ENCODE data around the gene OPTC.

OPTC gene

GRCh38 chr1:203486618-203487370, 7.2 kb upstream of the OPTC start (continued):
- no peak for TF ChIP-seq PATZ1 (CRISPR knock-in tag; IDR thresholded peaks at IDR 0.05; ENCODE audit: borderline replicate concordance)
- TF ChIP-seq, protein P1, sequence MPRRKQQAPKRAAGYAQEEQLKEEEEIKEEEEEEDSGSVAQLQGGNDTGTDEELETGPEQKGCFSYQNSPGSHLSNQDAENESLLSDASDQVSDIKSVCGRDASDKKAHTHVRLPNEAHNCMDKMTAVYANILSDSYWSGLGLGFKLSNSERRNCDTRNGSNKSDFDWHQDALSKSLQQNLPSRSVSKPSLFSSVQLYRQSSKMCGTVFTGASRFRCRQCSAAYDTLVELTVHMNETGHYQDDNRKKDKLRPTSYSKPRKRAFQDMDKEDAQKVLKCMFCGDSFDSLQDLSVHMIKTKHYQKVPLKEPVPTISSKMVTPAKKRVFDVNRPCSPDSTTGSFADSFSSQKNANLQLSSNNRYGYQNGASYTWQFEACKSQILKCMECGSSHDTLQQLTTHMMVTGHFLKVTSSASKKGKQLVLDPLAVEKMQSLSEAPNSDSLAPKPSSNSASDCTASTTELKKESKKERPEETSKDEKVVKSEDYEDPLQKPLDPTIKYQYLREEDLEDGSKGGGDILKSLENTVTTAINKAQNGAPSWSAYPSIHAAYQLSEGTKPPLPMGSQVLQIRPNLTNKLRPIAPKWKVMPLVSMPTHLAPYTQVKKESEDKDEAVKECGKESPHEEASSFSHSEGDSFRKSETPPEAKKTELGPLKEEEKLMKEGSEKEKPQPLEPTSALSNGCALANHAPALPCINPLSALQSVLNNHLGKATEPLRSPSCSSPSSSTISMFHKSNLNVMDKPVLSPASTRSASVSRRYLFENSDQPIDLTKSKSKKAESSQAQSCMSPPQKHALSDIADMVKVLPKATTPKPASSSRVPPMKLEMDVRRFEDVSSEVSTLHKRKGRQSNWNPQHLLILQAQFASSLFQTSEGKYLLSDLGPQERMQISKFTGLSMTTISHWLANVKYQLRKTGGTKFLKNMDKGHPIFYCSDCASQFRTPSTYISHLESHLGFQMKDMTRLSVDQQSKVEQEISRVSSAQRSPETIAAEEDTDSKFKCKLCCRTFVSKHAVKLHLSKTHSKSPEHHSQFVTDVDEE (CRISPR knock-in tag; IDR thresholded peaks at IDR 0.05), result no peak
- TF ChIP-seq OSR1 (CRISPR knock-in tag; IDR thresholded peaks at IDR 0.05), result no peak
- TF ChIP-seq TCF4 (CRISPR knock-in tag; IDR thresholded peaks at IDR 0.05; ENCODE audit: borderline replicate concordance), result no peak
- no peak for TF ChIP-seq GLIS3 (CRISPR knock-in tag; IDR thresholded peaks at IDR 0.05)
- TF ChIP-seq CSDC2 (CRISPR knock-in tag; IDR thresholded peaks at IDR 0.05), result no peak
- TF ChIP-seq ESRRG (CRISPR knock-in tag; IDR thresholded peaks at IDR 0.05), result no peak

- ATAC-seq, result no peak
- TF ChIP-seq GLIS3 (CRISPR knock-in tag; IDR thresholded peaks at IDR 0.05), result no peak
- no peak for TF ChIP-seq BACH2 (CRISPR knock-in tag; IDR thresholded peaks at IDR 0.05; ENCODE audit: borderline replicate concordance)
- no peak for TF ChIP-seq RARB (CRISPR knock-in tag; IDR thresholded peaks at IDR 0.05)
- TF ChIP-seq OSR1 (CRISPR knock-in tag; IDR thresholded peaks at IDR 0.05), result no peak
Observed at GRCh38 chr1:203488539-203488938, 5.4 kb upstream of the OPTC start.

GRCh38 chr1:203490607-203491006, 3.3 kb upstream of the OPTC start:
- TF ChIP-seq ZNF70 (CRISPR knock-in tag; IDR thresholded peaks at IDR 0.05), result no peak
- no peak for TF ChIP-seq SNAI2 (CRISPR knock-in tag; IDR thresholded peaks at IDR 0.05)

DNA sequence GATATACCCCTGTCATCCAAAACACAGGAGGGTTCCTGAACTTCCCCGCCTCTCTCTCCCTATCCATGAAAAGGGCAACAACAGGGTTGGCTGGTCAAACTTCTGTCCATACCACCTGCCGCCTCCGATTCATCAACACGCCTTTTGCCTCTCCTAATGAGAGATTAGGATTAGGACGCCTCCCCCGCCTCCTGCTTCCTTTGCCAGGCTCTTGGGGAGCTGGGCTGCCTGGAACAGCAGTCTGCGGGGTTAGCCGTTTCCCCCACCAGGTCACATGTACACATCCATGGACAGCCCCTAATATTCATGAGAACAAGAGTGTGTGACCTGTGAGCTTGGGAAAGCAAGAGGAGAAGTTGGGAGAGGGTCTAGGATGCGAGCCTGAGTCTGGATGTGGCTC, 2.3 kb upstream of the OPTC start:
- TF ChIP-seq POU6F1 (CRISPR knock-in tag; IDR thresholded peaks at IDR 0.05; ENCODE audit: borderline replicate concordance, low read depth) (no peak), BACH2 (CRISPR knock-in tag; IDR thresholded peaks at IDR 0.05; ENCODE audit: borderline replicate concordance) (no peak), ZNF565 (CRISPR knock-in tag; conservative IDR thresholded peaks at IDR 0.05; ENCODE audit: low read depth) (no peak)
- no peak for ATAC-seq

More at GRCh38 chr1:203490607-203491006, 3.3 kb upstream of the OPTC start:
- no peak for ATAC-seq

DNA sequence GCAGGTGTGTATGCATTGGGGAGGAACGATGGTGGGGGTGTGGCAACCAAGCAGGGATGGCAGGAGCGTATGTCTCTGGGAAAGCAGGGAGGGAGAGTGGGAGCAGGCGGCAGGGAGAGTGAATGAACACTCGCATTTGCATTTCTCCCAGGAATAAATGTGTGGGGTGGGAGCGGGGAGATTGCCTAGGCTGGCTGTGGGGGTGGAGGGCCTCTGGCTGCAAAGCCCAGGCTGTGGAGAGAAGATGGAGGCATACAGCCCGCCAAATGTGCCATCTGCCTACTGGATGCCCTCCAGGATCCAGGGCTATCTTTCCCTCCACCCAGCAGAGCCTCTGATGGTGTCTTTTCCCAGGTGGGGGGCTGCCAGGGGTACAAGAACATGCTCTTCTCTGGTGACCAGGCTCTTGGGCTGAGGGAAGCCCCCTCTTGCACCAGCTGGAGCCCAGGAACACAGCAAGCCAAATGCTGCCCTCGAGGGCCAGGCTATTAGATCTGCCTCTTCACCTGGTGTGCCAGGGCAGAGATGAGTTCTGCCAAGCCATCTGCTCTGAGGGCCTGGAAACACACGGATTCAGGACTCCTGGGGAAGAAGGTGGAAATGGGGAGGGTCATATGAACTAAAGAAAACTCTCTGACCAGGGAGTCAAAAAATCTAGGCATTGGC, 1.7 kb upstream of the OPTC start:
- no peak for TF ChIP-seq POU6F1 (CRISPR knock-in tag; IDR thresholded peaks at IDR 0.05; ENCODE audit: borderline replicate concordance, low read depth)
- TF ChIP-seq ZFP30 (CRISPR knock-in tag; IDR thresholded peaks at IDR 0.05), result no peak
- TF ChIP-seq, protein P2, sequence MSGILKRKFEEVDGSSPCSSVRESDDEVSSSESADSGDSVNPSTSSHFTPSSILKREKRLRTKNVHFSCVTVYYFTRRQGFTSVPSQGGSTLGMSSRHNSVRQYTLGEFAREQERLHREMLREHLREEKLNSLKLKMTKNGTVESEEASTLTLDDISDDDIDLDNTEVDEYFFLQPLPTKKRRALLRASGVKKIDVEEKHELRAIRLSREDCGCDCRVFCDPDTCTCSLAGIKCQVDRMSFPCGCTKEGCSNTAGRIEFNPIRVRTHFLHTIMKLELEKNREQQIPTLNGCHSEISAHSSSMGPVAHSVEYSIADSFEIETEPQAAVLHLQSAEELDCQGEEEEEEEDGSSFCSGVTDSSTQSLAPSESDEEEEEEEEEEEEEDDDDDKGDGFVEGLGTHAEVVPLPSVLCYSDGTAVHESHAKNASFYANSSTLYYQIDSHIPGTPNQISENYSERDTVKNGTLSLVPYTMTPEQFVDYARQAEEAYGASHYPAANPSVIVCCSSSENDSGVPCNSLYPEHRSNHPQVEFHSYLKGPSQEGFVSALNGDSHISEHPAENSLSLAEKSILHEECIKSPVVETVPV (CRISPR knock-in tag; IDR thresholded peaks at IDR 0.05), result no peak
- TF ChIP-seq ZNF70 (CRISPR knock-in tag; IDR thresholded peaks at IDR 0.05), result no peak
- no peak for TF ChIP-seq SNAI2 (CRISPR knock-in tag; IDR thresholded peaks at IDR 0.05)

More for the DNA sequence above, 1.7 kb upstream of the OPTC start:
- ATAC-seq, result no peak

Data from SK-N-SH treated with all-trans-retinoic acid at 6 μM for 48 hours (cell line).